ENCODE data around the gene PPIB.

The PPIB gene

GRCh38 chr15:64157599-64158125, 5.2 kb downstream of the PPIB start:
- no peak for DNase-seq

- no peak for DNase-seq
These were observed 6.0 kb downstream of the PPIB start for GRCh38 chr15:64156652-64157331.

DNA sequence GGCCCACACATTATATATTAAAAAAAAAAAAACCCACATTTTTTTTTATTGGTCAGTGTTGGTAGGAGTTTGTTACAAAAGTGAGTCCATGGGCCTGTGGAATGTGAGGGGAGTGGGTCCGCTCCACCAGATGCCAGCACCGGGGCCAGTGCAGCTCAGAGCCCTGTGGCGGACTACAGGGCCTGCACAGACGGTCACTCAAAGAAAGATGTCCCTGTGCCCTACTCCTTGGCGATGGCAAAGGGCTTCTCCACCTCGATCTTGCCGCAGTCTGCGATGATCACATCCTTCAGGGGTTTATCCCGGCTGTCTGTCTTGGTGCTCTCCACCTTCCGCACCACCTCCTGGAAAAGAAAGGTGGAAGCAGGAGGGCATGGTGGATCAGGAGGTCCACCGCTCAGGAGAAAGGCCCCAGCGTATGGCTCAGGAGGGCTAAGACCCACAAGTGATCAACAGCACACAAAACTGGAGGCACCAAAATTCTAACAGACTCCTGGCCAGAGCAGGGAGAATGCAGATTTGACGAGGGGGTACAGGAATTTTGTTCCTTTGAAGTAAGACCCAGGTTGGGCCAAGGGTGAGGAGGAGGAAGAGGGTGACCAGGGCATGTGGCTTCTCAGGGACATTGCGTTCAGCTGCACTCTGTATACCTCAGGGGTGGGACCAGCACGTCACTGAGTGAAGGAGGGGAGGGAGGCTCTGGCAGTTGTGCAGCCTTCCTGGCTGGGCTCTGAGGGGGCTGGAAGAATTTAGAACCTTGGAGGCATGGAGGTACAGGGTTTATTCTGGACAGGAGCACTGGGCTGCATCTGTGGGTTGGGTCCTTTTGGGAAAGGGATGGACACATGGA, 6.8 kb downstream of the PPIB start:
- DNase-seq, result no peak

GRCh38 chr15:64153480-64154367, 9.1 kb downstream of the PPIB start:
- DNase-seq, result peak; percentile 90

GRCh38 chr15:64152507-64153387, 10.1 kb downstream of the PPIB start:
- no peak for DNase-seq

GRCh38 chr15:64151727-64152506, 10.9 kb downstream of the PPIB start, which contains the start of gene SNX22:
TSS of gene SNX22 (plus strand) at chr15:64151731. CDS start at chr15:64151776, 45 bp downstream.
- DNase-seq, result no peak

DNA sequence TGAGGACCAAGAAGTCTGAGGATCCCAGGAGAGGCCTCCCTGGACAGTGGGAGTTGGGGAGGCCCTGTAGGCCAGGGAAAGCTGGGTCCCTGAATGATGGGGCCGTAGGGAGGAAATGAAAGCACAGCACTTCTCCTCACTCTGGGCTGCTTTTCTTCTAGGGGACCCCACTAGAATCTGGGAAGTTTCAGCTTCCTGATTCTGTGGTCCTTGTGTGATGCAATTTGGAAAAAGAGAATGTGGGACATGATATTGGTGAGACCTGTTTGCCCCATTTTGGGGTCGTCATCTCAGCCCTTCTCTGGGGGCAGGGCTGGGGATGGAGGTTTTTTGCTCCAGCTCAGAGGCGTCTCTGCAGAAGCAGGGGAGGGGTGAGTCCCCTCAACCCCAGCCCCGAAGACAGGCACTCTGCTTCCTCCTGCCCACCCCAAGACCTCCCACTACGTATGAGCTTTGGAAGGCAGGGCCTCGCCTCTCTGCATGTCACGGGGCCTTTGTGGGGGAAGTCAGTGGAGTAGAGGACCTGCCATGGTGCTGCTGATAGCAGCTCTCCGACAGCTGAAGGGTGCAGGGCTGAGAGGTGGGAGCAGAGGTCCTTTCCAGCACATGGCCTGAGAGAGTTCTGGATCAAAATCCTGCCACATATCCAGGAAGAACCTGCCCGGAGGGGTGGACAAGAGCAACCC, 12.8 kb downstream of the PPIB start:
- DNase-seq, result no peak

- no peak for DNase-seq
These were observed 13.4 kb downstream of the PPIB start for GRCh38 chr15:64149424-64149823.

DNA sequence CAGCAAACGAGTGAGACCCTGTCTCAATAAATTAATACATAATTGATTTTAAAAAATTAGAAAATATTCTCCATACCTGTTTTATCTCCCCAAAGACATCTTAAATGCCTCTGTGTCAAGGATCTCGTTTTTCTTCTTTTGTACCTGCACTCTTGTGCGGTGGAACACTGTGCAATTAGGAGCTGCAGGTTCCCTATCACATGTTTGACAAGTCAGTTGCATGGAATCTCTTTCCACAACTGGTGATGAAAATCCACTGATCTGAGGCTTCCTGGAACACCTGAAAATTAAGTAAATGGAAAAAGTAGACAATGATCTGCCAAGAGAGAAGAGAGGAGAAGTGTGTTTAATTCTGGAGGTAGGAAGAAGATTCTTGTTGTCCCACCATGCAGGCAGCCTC, 14.2 kb downstream of the PPIB start:
- no peak for DNase-seq

DNA sequence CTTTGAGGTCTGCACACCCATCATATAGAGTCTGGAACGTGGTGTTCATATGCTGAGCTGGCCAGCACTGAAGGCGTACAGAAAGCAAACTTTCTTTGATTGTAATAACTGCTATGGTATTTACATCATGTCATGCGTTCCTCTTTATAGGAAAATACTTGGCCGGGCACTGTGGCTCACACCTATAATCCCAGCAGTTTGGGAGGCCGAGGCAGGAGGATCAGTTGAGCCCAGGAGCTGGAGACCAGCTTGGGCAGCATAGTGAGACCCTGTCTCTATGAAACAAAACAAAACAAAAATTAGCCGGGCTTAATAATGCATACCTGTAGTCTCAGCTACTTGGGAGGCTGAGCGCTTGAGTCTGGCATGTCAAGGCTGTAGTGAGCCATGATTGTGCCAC, 14.7 kb downstream of the PPIB start:
- no peak for DNase-seq

- peak; percentile 56 for DNase-seq
These were observed 15.7 kb downstream of the PPIB start for GRCh38 chr15:64146885-64147681.

- DNase-seq, result no peak
These were observed 16.3 kb downstream of the PPIB start for GRCh38 chr15:64146520-64146884.

DNA sequence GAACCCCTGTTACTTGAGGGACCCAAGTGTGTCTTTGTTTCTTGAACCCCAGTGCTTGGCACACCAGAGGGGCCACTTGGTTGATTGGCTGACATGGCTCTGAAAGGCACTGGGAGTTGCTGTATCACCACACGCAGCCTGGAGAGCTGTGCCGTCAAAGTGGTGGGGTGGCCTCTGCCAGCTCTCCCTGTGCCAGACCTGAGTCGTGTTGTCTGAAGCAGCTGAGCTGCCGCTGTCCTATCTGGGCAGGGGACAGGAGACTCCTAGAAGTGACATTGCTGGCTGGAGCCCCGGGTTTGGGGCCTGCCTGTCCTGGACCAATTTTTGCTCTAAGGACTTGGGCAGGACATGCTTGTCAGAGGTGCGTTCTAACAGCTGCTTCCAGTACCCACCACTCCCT, 16.8 kb downstream of the PPIB start:
- no peak for DNase-seq

DNA sequence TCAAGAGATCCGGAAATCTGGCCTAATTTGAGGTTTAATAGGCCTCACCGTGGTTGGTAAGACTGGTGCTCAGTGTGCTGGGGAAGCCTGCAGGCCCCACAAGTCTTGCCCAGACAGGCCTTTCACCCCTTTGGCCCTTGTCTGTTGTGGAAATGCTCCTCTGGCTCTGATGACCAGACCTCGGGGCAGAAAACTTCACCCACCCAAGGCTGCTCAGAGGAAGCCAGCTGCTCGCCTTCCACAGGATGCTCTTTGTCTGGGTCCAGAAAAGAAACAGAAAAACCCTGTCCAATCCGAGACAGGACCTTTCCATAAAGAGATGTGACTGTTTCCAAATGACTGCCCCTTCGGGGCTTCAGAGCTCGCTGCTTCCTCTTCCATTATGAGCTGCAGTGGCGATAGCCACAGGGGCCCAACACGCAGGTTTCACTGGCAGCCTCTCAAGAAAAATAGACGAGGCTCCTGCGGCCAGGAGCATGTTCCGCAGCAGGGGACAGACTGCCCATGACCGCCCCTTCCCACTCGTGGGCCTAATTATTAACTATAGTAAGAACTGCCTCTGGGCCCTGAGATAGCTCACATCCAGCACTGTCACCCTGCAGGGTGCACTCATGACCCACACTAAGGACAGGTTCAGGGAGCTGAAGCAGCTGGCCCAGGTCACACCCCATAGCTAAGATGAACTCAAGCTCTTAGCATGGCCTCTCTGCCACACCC, 18.1 kb downstream of the PPIB start:
- DNase-seq, result no peak

DNA sequence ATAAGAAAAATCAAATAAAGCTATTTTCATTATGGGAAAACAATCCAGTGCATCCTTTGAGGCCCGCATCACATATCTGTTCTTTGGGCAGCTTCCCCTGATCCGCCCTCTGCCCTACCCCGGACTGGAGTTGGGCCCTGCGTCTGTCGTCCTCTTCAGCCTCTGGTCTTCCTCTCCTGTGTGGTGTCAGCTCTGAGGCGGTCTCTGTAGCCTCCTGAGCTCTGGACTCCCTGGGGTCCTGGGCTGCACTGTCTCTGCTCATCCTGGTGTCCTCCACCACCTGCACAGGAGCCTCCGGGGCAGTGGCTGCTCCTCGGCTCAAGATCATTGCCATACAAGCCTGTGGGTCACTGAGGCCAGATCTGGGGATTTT, 18.6 kb downstream of the PPIB start:
- DNase-seq, result no peak

GRCh38 chr15:64143276-64143675, 19.5 kb downstream of the PPIB start:
- no peak for DNase-seq

- DNase-seq, result no peak
These were observed 20.9 kb downstream of the PPIB start for GRCh38 chr15:64141798-64142512.

DNA sequence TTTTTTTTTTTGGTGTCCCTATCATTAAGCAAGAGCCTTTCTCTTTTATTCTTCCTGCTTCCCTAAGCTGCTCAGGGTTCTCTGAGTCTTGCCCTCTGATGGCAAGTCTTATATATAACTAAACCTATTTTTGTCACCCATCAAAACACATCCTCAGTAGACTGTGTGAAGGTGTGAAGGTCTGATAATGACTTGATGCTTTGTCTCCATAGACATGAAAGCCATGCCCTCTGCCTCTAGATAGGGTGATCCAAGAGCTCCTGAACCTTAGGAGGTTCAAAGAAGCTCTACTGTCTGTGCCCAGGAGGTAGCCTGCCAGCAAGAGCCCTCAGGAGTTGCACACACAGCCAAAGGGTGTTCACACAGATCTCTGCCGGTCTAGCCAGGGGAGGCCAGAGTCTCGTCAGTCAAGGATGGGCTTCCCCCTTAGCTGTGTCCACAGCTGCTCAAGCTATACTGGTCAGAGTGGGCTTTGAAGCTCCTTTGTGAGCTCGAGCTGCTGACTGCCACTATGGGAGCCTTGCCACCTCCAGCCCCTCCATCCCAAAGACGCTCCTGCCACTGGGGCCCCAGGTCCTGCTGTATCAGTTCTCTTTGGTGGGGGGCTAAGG, 24.4 kb downstream of the PPIB start:
- DNase-seq, result no peak

All from left hindlimb (tissue), 1 donor.